GM21619 (cell line): ENCODE measurements around the gene ECM2.

Experiments used
- ATAC-seq: cut with Tn5 transposase; IDR thresholded peaks from one replicate; pipeline ENCODE4 v1.9.1; 2021; ENCODE audit not compliant: unreplicated experiment

ECM2 gene

DNA sequence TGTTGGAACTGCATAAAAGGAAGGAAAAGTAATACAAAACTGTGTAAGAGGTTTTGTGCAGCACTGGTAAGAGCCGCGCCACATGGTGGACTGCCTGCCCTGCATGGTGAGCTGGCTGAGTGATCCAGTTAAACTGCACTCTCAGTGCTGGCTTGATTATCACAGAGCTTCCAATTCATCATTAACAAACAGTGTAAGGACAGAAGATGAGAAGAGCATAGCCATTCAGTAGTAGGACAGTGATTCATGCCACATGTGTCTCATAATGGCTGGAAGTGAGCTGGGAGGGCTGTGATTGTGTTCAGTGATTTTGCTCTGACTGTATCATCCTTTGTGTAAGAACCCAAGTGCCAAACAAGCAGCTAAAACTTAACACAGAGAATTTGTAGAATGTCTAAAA, 67.6 kb downstream of the ECM2 start:
- ATAC-seq = no peak

DNA sequence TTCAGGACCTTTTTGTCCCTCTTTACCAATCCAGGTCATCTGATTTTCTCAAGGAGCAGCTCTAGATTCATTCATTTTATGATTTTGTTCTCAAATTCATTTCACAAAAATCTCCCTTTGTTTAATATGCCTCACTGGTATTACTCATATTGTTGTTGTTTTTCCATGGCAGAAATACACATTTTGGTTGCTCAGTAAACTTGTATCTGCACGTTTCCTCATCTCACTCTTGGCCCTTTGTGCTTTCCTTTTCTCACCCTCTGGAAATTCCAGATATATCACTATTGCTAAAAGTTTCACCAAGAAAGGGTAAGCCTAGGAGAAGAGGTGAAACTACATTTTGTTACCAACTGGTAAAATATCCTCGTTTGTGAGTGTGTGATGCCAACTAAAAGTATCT, 68.3 kb downstream of the ECM2 start:
- no peak for ATAC-seq

DNA sequence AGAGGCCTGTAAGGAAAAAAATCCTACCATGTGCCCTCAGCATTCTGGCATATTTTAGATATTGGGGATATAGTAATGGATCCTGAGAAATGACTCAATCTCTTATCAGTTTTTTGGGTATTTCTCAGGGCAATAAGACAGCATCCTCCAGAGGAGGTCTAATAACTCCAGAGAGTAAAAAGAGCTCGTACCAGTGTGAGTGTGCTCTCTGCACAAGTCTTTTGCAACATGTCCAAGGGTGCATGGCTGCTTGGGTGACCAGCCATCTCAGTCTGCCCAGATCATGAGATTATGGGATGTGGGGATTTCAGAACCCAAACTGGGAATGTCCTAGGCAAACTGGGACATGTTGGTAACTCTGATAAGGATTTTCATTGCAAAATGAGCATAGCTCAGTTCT, 68.7 kb downstream of the ECM2 start:
- no peak for ATAC-seq

DNA sequence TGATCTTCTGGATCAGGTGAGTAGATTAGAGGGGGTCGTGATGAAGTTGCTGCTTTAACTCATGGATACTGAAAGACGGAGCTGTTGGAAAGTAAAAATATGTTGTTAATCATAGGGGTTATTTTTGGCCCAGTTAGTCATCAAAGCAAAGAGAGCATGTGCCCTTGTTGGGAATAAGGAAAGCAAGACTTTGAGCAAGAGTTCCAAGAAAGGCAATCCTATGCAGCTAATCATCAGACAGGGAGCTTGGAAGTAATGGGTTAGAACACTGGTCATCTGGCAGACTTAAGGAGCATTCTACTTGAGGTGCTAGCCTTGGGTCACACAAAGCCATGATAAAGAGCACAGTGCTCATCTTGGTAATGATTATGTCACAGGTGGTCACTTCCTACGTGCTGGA, 71.8 kb downstream of the ECM2 start:
- ATAC-seq = no peak

DNA sequence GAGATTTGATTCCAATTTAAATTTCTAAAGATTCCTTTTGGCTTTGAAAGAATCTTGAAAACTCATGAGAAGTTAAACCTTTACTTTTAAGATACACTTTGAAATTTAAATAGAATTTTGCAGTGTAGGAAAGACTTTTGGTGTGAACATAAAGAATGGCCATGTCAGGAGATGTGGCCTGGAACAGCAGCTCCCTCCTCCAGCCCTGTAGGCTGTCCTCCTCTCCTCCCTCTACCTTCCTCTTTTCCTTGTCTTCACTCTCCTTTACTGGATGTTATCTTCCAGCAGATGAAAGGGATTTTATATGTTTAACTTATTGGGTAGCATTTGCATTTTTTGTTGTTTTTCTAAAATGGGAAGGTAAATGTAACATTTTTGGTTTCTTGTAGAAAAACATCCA, 72.4 kb downstream of the ECM2 start:
- no peak for ATAC-seq

DNA sequence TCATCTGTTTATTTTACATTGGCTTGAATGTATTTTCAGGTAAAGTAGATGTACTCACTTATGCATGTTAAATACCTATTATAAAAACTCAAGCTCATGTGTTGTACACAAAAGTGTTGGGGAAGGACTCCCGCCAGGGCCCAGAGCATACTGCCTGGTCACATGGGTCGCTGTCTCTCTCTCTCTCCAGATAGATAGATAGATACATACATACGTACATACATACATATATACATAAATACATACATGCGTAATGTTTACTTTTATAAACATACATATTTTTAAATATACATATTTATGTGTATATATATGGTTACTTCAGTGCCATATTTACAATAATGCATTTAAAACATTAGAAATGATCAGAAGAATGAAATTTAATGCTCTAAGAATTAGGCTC, 78.2 kb downstream of the ECM2 start:
- no peak for ATAC-seq

DNA sequence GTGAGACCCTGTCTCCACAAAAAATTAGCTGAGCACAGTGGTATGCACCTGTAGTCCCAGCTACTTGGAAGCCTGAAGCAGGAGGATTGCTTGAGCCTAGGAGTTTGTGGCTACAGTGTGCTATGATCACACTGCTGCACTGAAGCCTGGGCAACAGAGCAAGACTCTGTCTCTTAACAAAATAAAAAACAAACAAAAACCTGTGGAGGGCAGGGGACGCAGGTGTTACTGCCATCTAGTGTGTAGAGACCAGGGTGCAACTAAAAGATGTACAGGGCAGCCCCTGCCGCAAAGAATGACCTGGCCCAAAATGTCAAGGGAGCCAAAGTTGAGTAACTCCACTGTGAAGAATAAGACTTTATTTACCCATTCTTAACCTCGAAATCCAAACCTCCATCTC, 80.6 kb downstream of the ECM2 start:
- ATAC-seq = no peak

DNA sequence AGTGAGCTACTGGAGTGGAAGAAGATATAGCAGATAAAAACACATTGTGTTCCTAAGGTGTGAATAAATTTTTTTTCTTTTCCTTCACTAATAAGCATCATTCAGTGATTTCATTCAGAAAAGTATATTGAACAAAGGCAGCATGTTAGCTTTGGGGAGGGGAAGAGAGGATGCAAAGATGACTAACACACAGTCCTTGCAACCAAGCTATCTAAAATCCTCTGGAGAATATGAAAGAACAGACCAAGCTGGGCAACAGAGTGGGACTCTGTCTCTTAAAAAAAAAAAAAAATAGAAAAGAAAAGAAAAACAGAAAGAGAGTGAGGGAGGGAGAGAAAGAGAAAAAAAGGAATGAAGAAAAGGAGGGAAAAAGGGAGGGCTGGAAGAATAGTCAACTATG, 89.3 kb downstream of the ECM2 start:
- ATAC-seq = no peak
